HepG2 (cell line): ENCODE results near the gene MRPL18. TPM values are rescaled to one million over a fixed set of nuclear protein-coding genes. Genes with fewer than 3 reads are reported as not detected.

ENCODE experiments used
- ATAC-seq: fragments of 200-7000 bp; cut with Tn5 transposase; 3 replicates; pipeline ENCODE4 v1.9.1; 2020; ENCODE audit warnings: mild to moderate bottlenecking, moderate library complexity
- BruUV-seq: library from RNA; stranded (reverse); fragments of 400-500 nt; replicated peaks from 2 replicates; lab custom pipeline; 2021; lab: Mats Ljungman, UMichigan
- CTCF ChIA-PET: fragments of 300-600 bp; formaldehyde crosslinking; extraction: SDS; loops from one replicate; lab custom pipeline; 2021; ENCODE audit warnings: low total read pairs, inconsistent platforms, low intra/inter-chr PET ratio; lab: Yijun Ruan, JAX
- POLR2A ChIA-PET: fragments of 350-600 bp; sonication (Branson Sonifier 250); formaldehyde crosslinking; loops from one replicate; lab custom pipeline; 2020; ENCODE audit warnings: antibody characterized with exemption, inconsistent platforms; lab: Yijun Ruan, JAX
- DNase-seq: peaks from one replicate; pipeline ENCODE4 v3.0.0-alpha.2; 2015; ENCODE audit warnings: low spot score
- FAIRE-seq: peaks from 3 replicates; lab custom pipeline; 2011; peaks lifted over from hg19 to GRCh38; lab: Jason Lieb, UNC
- H2AFZ ChIP-seq: one replicate; pipeline ENCODE4 v1.6.1; 2011; ENCODE audit warnings: low read length, inconsistent platforms
- H3K27ac ChIP-seq: fragments of 300-600 bp; 3 replicates; pipeline ENCODE4 v1.8.0; 2011; ENCODE audit warnings: mixed run types, mild to moderate bottlenecking, mixed read lengths, low read length, inconsistent platforms; ENCODE audit not compliant: insufficient read depth; ENCODE audit errors: extremely low read length
- H3K27me3 ChIP-seq, 2 experiments: fragments of 200-600 bp in 1 of 2; 2 replicates in 1 of 2; 3 replicates in 1 of 2; pipeline versions ENCODE4 v1.6.0 to v1.8.0; 2011; ENCODE audit warnings: low read length in 2 of 2, mild to moderate bottlenecking in 2 of 2, moderate library complexity in 2 of 2, inconsistent platforms in 1 of 2; ENCODE audit not compliant: insufficient read depth in 2 of 2, control insufficient read depth in 1 of 2
- H3K36me3 ChIP-seq, 2 experiments: fragments of 200-600 bp in 1 of 2; replicated peaks in 1 of 2; 2 replicates in 1 of 2; 3 replicates in 1 of 2; pipeline versions ENCODE4 v1.5.1 to v1.8.0; 2011; ENCODE audit warnings: low read length in 2 of 2, inconsistent platforms in 1 of 2; ENCODE audit not compliant: insufficient read depth in 2 of 2, control insufficient read depth in 1 of 2
- H3K4me1 ChIP-seq: 2 replicates; pipeline ENCODE4 v1.5.1; 2012; ENCODE audit warnings: low read length, inconsistent platforms; ENCODE audit not compliant: insufficient read depth
- H3K4me2 ChIP-seq: 2 replicates; pipeline ENCODE4 v1.6.0; 2011; ENCODE audit warnings: low read depth, low read length, inconsistent platforms
- H3K4me3 ChIP-seq, 3 experiments: fragments of 200-600 bp in 1 of 3; sonication (generic), shearing (Covaris generic) in 1 of 3; replicated peaks in 1 of 3; 2 replicates each; pipeline ENCODE4 v1.5.1; 2011 to 2016; ENCODE audit warnings: low read length in 3 of 3, inconsistent platforms in 2 of 3, low read depth in 2 of 3, mild to moderate bottlenecking in 2 of 3, control low read depth in 1 of 3, mixed read lengths in 1 of 3; ENCODE audit not compliant: insufficient read depth in 1 of 3
- H3K79me2 ChIP-seq: one replicate; pipeline ENCODE4 v1.6.1; 2011; ENCODE audit warnings: low read length, inconsistent platforms; ENCODE audit not compliant: insufficient read depth
- H3K9ac ChIP-seq: 2 replicates; pipeline ENCODE4 v1.6.0; 2011; ENCODE audit warnings: mild to moderate bottlenecking, low read depth, low read length, inconsistent platforms; ENCODE audit not compliant: insufficient read depth
- H3K9me3 ChIP-seq: 2 replicates; pipeline ENCODE4 v1.5.1; 2012; ENCODE audit warnings: mild to moderate bottlenecking, low read length
- H4K20me1 ChIP-seq: 2 replicates; pipeline ENCODE4 v1.6.0; 2011; ENCODE audit warnings: inconsistent platforms, mild to moderate bottlenecking, low read length, moderate library complexity; ENCODE audit not compliant: insufficient read depth
- ZNF710 ChIP-seq: sonication (generic); formaldehyde crosslinking; IDR thresholded peaks from 2 replicates; pipeline ENCODE4 v1.5.0; 2020; ENCODE audit warnings: mild to moderate bottlenecking, missing genetic modification reagents, borderline replicate concordance
- ZNF782 ChIP-seq: sonication (generic); formaldehyde crosslinking; IDR thresholded peaks from 2 replicates; pipeline ENCODE4 v1.4.0; 2020; ENCODE audit warnings: missing genetic modification reagents, mild to moderate bottlenecking, borderline replicate concordance
- WGBS: methylation state at CpG from one replicate; pipeline ENCODE4 v1.1.6; 2017; ENCODE audit warnings: low lambda C conversion rate; 5-methylcytosine and 5-hydroxymethylcytosine counted together
- in situ Hi-C: cut with HindIII; loops from 2 replicates; pipeline ENCODE4 v1.10.0; 2017; ENCODE audit warnings: low pct_unique_long_range_greater_than_20kb; ENCODE audit not compliant: extremely low pct_ligation_motif_present
- intact Hi-C: fragments of 100-400 bp; cut with micrococcal nuclease; formaldehyde crosslinking; loops from one replicate; pipeline ENCODE4 v1.10.0; 2022; ENCODE audit not compliant: unreplicated experiment
- polyA plus RNA-seq, 8 experiments: library from polyadenylated mRNA; depleted of rRNA in 3 of 8; stranded (reverse) in 7 of 8; unstranded in 1 of 8; fragments of >200 nt; fragmentation: Illumina TruSeq in 4 of 8; extraction: Trizol in 4 of 8; gene quantifications; 2 replicates each; pipeline versions ENCODE4 v1.2.1 to v1.2.3, GENCODE V29; 2011 to 2016; ENCODE audit warnings: low read depth in 4 of 8, missing spikeins in 1 of 8, mixed read lengths in 1 of 8; ENCODE audit not compliant: insufficient read depth in 1 of 8
- total RNA-seq, 5 experiments: library from RNA; depleted of rRNA; stranded (reverse); fragments of >200 nt; fragmentation: Illumina TruSeq; extraction: Trizol; gene quantifications; 2 replicates each; pipeline ENCODE4 v1.2.3, GENCODE V29; 2016; ENCODE audit warnings: low read depth in 1 of 5
- TF ChIP-seq, protein P1 (sequence below): sonication (generic); formaldehyde crosslinking; conservative IDR thresholded peaks from 2 replicates; pipeline ENCODE4 v1.8.0; 2022; ENCODE audit warnings: low read depth, missing genetic modification reagents

The MRPL18 gene
- total and polyA plus RNA-seq, 2 of the 13 experiments (the other 11 are each of a cell fraction or from before 2014, with no cell fraction given) = 85.6 to 176 TPM

DNA sequence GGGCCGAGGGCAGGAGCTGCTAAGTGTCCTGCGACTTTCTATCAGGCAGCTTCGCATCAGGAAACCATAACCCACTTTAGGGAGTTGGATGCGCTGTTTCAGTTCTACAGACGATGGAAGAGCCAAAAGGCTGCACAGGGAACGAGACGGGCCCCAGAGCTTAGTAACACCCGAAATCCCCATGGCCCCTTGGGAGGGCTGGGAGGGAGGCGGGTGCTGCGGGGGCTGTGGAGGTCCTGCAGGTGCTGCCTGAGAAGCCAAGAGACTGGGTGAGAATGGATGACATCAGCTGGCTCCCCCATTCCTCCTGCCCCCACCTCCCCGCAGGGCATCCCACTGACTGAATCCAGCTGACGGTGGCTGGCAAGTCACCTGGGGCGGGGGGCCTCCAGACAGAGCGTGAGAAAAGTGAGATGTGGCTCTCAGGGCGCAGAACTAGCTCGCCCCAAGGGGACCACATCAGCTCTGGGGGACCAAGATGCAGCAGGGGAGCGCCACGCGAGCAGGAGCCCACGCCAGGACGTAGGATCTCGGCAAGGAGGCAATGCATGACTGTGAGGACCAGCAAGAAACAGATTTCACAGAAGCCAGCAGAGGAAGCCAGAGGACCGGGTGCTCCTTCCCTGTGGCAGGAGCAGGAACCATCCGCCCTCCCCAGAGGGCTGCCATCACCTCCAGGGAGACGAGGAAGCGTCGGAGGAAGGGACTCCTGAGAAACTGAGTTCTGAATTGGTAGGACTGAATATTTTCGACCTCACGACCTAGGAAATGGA, 46.6 kb downstream of the MRPL18 start:
- intact Hi-C loops = no loop called here
- Histone ChIP-seq H3K4me3 (no peak overlapping the region), H2AFZ (no peak overlapping the region), H3K27me3 (peaks cover 2 to 38% of the 10 kb centered on the region in 2 experiments; a peak in 4 of 5 replicates), H3K36me3 (no peaks in the 10 kb centered on the region), H4K20me1 (no peaks in the 10 kb centered on the region), H3K27ac (no peak overlapping the region), H3K79me2 (no peaks in the 10 kb centered on the region), H3K9me3 (no peaks in the 10 kb centered on the region), H3K9ac (no peak overlapping the region), H3K4me2 (no peak overlapping the region), H3K4me1 (no peaks in the 10 kb centered on the region)
- 36% methylated on average over 26 of the region's 29 CpGs for WGBS
- DNase-seq = no peak
- ChIA-PET POLR2A (no interaction called here), CTCF (no interaction called here)
- no peak for FAIRE-seq
- in situ Hi-C loops = no loop called here
- TF ChIP-seq ZNF710 (CRISPR knock-in tag) (no peak), ZNF782 (CRISPR knock-in tag) (no peak)
- TF ChIP-seq, protein P1, sequence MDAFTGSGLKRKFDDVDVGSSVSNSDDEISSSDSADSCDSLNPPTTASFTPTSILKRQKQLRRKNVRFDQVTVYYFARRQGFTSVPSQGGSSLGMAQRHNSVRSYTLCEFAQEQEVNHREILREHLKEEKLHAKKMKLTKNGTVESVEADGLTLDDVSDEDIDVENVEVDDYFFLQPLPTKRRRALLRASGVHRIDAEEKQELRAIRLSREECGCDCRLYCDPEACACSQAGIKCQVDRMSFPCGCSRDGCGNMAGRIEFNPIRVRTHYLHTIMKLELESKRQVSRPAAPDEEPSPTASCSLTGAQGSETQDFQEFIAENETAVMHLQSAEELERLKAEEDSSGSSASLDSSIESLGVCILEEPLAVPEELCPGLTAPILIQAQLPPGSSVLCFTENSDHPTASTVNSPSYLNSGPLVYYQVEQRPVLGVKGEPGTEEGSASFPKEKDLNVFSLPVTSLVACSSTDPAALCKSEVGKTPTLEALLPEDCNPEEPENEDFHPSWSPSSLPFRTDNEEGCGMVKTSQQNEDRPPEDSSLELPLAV (CRISPR knock-in tag) = no peak
- no TSS peak for BruUV-seq
- no peak for ATAC-seq
